Measurements from ENCODE around the gene MESD. TPM values are rescaled to one million over a fixed set of nuclear protein-coding genes. Genes with fewer than 3 reads are reported as not detected.

Gene MESD
- total and polyA plus RNA-seq, 9 of the 15 experiments (the other 6 are each of a cell fraction or from before 2014, with no cell fraction given) = 11.3 to 39.7 (median 22.8) TPM

DNA sequence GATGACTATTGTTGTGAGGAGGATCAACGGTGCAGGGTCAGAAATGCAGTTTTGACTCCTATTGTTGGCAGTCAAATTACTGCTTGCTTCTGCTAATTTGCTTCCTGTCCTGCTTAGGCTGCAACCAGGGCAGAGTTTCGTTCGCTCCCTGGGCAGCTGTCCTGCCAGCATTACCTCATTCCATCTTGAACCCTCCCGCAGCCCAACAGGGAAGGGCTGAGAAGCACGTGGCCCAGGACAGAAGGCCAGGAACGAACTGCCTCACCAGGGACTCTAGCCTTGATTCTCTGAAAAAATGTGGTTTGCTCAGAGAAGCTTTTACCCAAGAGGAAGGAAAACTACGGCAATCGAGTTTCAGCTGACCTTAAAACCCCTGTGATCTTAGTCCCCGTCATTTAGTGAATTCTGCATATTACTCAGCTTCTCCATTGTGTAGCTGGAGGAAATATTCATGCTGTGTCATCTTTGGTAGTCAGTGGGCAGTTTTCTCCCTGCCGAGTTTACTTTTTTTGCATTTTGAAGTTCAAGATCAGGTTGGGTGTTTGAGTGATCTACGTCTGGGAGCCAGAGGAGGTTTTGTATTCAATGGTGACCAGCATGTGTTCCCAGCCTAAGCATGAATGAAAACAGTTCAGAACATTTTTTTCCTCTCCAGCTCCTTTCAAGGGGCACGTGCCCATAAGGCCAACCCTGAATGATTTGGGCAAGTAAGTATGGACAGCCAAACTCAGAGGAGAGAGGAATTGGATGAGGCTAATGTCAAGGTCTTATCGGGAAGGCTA lies 34.1 kb upstream of the MESD start:
- 44% methylated on average over 12 of the region's 13 CpGs for WGBS (ENCODE audit: insufficient coverage, low coverage, missing lambda C conversion rate)
- no TSS peak for BruUV-seq (replicated peaks)
- ChIA-PET CTCF (ENCODE audit: low intra/inter-chr PET ratio) (no interaction called here), POLR2A (interaction anchor here (0.6 to 1.5 kb wide), 7 partner anchors 9 to 141 kb away, joined by 3 to 8 read pairs (median 4); no protein-coding TSS in a partner anchor)
- no peaks in the 10 kb centered on the region for H3K79me2 ChIP-seq (ENCODE audit: control insufficient read depth, insufficient read depth, low read length)
- no peak overlapping the region; the same call in 1 of the 2 replicates for H3K4me2 ChIP-seq (ENCODE audit: insufficient read depth, low read length)
- H3K27ac ChIP-seq (ENCODE audit: extremely low read depth, low read depth, low read length) = peak overlapping the region; percentile 47; the same call in 1 of the 3 replicates
- ATAC-seq (peak; percentile 40), FAIRE-seq (no peak), DNase-seq (ENCODE audit: extremely low read depth in 1 of 4, low spot score in 3 of 4) (peak in 2 of 4 experiments; percentile 24 to 29)
- intact Hi-C loops (cut with micrococcal nuclease) = no loop called here
- in situ Hi-C loops (cut with MboI) = no loop called here
- peak overlapping the region in 1 of 2 experiments; percentile 3; a peak in 1 of 4 replicates for H3K9ac ChIP-seq (ENCODE audit: insufficient read depth in 1 of 2, low read depth in 2 of 2, low read length in 2 of 2)
- H3K4me3 ChIP-seq = no peak overlapping the region
- no peaks in the 10 kb centered on the region for H3K9me1 ChIP-seq (ENCODE audit: control insufficient read depth, insufficient read depth, low read length)
- no peaks in the 10 kb centered on the region for H3K9me3 ChIP-seq (replicated peaks; ENCODE audit: control insufficient read depth, insufficient read depth, low read depth, low read length)
- peak overlapping the region; percentile 73 for H2AFZ ChIP-seq (ENCODE audit: low read depth, low read length)
- H3K27me3 ChIP-seq (ENCODE audit: control insufficient read depth in 2 of 2, insufficient read depth in 2 of 2, low read length in 2 of 2) = no peaks in the 10 kb centered on the region
- H4K20me1 ChIP-seq (replicated peaks; ENCODE audit: control insufficient read depth, insufficient read depth, low read length) = no peaks in the 10 kb centered on the region
- no peaks in the 10 kb centered on the region for H3K36me3 ChIP-seq (ENCODE audit: control insufficient read depth, insufficient read depth, low read length)
- peaks cover 0 to 18% of the 10 kb centered on the region in 2 experiments; a peak in 4 of 5 replicates for H3K4me1 ChIP-seq (replicated peaks in 1 of 2; ENCODE audit: control insufficient read depth in 2 of 2, insufficient read depth in 2 of 2, low read length in 2 of 2)
- TF ChIP-seq ASH1L (IDR thresholded peaks at IDR 0.05; ENCODE audit: borderline replicate concordance, low read depth, partially characterized antibody) = no peak
- TF ChIP-seq ETS2 (tag; IDR thresholded peaks at IDR 0.05; ENCODE audit: borderline replicate concordance, poor library complexity, severe bottlenecking) = no peak
- TF ChIP-seq, protein P1, sequence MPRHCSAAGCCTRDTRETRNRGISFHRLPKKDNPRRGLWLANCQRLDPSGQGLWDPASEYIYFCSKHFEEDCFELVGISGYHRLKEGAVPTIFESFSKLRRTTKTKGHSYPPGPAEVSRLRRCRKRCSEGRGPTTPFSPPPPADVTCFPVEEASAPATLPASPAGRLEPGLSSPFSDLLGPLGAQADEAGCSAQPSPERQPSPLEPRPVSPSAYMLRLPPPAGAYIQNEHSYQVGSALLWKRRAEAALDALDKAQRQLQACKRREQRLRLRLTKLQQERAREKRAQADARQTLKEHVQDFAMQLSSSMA (CRISPR knock-in tag; IDR thresholded peaks at IDR 0.05) = no peak
- no peak for TF ChIP-seq LCOR (CRISPR knock-in tag; IDR thresholded peaks at IDR 0.05)
- TF ChIP-seq, protein P2, sequence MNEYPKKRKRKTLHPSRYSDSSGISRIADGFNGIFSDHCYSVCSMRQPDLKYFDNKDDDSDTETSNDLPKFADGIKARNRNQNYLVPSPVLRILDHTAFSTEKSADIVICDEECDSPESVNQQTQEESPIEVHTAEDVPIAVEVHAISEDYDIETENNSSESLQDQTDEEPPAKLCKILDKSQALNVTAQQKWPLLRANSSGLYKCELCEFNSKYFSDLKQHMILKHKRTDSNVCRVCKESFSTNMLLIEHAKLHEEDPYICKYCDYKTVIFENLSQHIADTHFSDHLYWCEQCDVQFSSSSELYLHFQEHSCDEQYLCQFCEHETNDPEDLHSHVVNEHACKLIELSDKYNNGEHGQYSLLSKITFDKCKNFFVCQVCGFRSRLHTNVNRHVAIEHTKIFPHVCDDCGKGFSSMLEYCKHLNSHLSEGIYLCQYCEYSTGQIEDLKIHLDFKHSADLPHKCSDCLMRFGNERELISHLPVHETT (CRISPR knock-in tag; conservative IDR thresholded peaks at IDR 0.05 in 1 of 2, IDR thresholded peaks at IDR 0.05 in 1 of 2) = peak in 1 of 2 experiments; percentile 71; a peak in 2 of 4 replicates
- TF ChIP-seq, protein P3, sequence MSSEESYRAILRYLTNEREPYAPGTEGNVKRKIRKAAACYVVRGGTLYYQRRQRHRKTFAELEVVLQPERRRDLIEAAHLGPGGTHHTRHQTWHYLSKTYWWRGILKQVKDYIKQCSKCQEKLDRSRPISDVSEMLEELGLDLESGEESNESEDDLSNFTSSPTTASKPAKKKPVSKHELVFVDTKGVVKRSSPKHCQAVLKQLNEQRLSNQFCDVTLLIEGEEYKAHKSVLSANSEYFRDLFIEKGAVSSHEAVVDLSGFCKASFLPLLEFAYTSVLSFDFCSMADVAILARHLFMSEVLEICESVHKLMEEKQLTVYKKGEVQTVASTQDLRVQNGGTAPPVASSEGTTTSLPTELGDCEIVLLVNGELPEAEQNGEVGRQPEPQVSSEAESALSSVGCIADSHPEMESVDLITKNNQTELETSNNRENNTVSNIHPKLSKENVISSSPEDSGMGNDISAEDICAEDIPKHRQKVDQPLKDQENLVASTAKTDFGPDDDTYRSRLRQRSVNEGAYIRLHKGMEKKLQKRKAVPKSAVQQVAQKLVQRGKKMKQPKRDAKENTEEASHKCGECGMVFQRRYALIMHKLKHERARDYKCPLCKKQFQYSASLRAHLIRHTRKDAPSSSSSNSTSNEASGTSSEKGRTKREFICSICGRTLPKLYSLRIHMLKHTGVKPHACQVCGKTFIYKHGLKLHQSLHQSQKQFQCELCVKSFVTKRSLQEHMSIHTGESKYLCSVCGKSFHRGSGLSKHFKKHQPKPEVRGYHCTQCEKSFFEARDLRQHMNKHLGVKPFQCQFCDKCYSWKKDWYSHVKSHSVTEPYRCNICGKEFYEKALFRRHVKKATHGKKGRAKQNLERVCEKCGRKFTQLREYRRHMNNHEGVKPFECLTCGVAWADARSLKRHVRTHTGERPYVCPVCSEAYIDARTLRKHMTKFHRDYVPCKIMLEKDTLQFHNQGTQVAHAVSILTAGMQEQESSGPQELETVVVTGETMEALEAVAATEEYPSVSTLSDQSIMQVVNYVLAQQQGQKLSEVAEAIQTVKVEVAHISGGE (CRISPR knock-in tag; IDR thresholded peaks at IDR 0.05) = 0 out of 6 replicates have a peak, but pooled peaks of 1 of the 3 experiments have one; percentile 28
- TF ChIP-seq PCBP1 (IDR thresholded peaks at IDR 0.05; ENCODE audit: low read depth, low read length, poor library complexity, severe bottlenecking) = no peak
- peak; percentile 70 for TF ChIP-seq FOSL1 (tag; conservative IDR thresholded peaks at IDR 0.05)
- no peak for TF ChIP-seq ARHGAP35 (IDR thresholded peaks at IDR 0.05; ENCODE audit: partially characterized antibody)
